ENCODE data around the gene METRN.

DNA sequence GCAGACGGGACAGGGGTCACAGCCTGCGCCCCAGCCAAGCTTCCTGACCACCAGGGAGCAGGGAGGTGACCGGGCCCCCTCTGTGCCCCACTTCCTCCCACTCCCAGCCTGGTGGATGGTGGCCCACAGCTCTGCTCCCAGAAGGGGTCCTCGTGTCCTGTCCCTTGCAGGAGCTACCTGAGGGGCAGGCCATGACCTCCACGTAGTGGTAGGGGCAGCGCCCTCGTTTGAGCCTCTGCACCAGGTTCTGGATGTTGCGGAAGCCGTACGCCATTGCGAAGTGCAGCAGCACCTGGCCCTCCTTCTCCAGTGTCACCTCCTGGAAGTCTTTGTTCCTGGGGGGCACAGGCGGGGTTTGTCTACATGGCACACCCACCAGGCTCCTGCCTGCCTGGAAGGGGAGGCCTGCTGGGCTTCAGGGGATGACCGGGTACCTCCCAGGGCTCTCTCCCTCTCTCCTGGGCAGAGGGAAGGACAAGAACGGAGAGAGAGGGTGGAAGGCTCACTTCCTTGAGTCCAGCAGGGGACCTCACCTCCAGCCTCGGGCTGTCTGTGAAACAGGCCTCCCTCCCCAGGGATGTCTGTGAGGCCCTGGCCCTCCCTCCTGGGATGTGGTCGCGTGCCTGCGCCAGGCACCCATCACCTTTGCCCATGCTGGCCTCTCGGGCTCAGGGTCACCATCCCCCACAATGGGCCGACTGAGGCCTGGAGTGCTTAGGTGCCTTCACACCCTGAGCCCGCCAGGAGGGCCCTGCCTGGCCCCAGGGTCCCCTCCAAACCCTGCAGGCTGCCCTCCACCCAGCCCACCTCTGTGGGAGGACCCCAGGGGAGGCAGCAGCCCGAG, 16.0 kb downstream of the METRN start:
- TF ChIP-seq, protein P1, sequence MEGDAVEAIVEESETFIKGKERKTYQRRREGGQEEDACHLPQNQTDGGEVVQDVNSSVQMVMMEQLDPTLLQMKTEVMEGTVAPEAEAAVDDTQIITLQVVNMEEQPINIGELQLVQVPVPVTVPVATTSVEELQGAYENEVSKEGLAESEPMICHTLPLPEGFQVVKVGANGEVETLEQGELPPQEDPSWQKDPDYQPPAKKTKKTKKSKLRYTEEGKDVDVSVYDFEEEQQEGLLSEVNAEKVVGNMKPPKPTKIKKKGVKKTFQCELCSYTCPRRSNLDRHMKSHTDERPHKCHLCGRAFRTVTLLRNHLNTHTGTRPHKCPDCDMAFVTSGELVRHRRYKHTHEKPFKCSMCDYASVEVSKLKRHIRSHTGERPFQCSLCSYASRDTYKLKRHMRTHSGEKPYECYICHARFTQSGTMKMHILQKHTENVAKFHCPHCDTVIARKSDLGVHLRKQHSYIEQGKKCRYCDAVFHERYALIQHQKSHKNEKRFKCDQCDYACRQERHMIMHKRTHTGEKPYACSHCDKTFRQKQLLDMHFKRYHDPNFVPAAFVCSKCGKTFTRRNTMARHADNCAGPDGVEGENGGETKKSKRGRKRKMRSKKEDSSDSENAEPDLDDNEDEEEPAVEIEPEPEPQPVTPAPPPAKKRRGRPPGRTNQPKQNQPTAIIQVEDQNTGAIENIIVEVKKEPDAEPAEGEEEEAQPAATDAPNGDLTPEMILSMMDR (conservative IDR thresholded peaks at IDR 0.05; ENCODE audit: low read length), result no peak
- TF ChIP-seq EZH2phosphoT487 (IDR thresholded peaks at IDR 0.05; ENCODE audit: borderline replicate concordance), result no peak

All from Loucy (cell line).